Nephron (organoid): ENCODE data around the gene SFXN5.

Source experiments
- H3K27ac Mint-ChIP-seq, 3 experiments: 2 replicates each; pipeline ENCODE4 v1.8.0; 2020; ENCODE audit warnings: mixed read lengths in 3 of 3, mild to moderate bottlenecking in 2 of 3, moderate library complexity in 1 of 3
- H3K27me3 Mint-ChIP-seq: 2 replicates; pipeline ENCODE4 v1.8.0; 2021; ENCODE audit warnings: low read depth, mild to moderate bottlenecking, moderate library complexity, mixed read lengths
- H3K36me3 Mint-ChIP-seq: 2 replicates; pipeline ENCODE4 v1.8.0; 2020; ENCODE audit warnings: low read depth, mixed read lengths
- H3K4me1 Mint-ChIP-seq: 2 replicates; pipeline ENCODE4 v1.8.0; 2020; ENCODE audit warnings: mixed read lengths
- H3K4me3 Mint-ChIP-seq, 3 experiments: 2 replicates each; pipeline ENCODE4 v1.8.0; 2020; ENCODE audit warnings: mild to moderate bottlenecking in 3 of 3, mixed read lengths in 3 of 3, moderate library complexity in 2 of 3
- H3K9me3 Mint-ChIP-seq: 2 replicates; pipeline ENCODE4 v1.8.0; 2020; ENCODE audit warnings: mixed read lengths
- CTCF ChIP-seq, 3 experiments: fragments of 200-600 bp; sonication (generic); IDR thresholded peaks; one replicate each; pipeline ENCODE4 v1.5.0; 2021; ENCODE audit warnings: antibody characterized with exemption in 3 of 3; ENCODE audit not compliant: unreplicated experiment in 3 of 3

SFXN5 gene

GRCh38 chr2:72946466-72946865 is 125.0 kb downstream of the SFXN5 start:
- H3K36me3 Mint-ChIP-seq: peaks cover 4% of the 10 kb centered on the region
- no peak for TF ChIP-seq CTCF (IDR thresholded peaks at IDR 0.05; ENCODE audit: unreplicated experiment in 3 of 3)
- H3K27ac Mint-ChIP-seq: no peak overlapping the region
- no peak overlapping the region for H3K4me3 Mint-ChIP-seq
- no peaks in the 10 kb centered on the region for H3K4me1 Mint-ChIP-seq
- no peaks in the 10 kb centered on the region for H3K9me3 Mint-ChIP-seq
- H3K27me3 Mint-ChIP-seq: no peaks in the 10 kb centered on the region

DNA sequence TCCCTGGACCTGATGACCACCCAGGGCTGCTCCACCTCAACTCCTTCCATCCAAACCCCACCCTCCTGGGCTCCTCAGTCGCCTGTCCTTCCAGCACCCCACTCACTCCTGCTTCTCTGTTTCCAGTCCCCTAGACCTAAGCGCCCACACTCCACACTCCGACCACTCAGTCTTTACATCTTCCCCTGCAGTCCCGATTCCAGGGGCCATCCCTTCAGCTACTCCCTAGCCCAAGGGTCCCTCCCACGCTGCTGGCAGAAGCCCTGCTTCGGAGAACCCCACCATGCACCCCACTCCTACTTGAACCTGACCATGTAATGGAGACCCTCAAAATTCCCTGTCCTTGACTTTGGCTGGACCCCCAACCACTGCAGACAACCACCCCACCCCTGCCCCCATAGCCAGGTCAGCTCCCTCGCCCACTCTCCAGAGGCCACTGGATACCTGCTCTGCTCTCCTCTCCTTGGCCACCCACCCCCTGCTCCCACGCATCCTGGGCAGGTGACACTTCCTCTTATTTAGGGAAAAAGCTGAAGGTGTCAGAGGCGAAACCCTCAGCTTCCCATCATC is 126.0 kb downstream of the SFXN5 start:
- Mint-ChIP-seq H3K4me1 (no peaks in the 10 kb centered on the region), H3K27me3 (peaks cover under 1% of the 10 kb centered on the region), H3K4me3 (no peak overlapping the region), H3K27ac (no peak overlapping the region), H3K36me3 (peaks cover 4% of the 10 kb centered on the region), H3K9me3 (no peaks in the 10 kb centered on the region)
- no peak for TF ChIP-seq CTCF (IDR thresholded peaks at IDR 0.05; ENCODE audit: unreplicated experiment in 3 of 3)

DNA sequence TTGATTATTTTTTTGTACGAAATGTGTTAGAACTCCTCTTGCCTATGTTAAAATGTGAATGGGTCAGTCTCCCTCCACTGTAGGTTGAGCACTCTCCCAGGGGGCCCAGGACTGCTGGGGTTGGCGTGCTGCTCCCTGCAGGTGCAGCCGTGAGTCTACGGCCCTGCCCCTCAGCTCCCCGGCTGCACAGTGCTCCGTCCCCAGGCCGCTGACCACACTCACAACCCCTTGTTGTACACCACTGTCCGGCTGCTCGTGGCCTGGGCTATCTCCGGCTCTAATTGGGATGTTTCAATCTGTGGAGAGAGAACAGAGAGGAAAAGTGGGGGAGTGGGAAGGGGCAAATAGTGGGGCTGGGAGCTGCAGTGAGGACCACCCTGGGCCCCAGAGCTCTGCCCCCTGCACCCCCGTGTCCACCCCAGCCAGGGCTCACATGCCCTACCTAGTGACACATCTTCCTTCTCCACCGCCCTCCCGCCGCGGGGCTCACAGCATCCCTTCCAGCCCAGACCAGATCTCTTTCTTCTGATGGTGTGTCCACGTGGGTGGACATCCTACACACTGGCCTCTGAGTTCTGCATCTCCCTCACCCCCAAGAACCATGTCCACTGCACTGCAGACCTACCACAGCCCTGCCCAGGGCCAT is 126.6 kb downstream of the SFXN5 start:
- Mint-ChIP-seq H3K27ac (no peak overlapping the region), H3K4me3 (no peak overlapping the region), H3K9me3 (no peaks in the 10 kb centered on the region), H3K36me3 (peaks cover 4% of the 10 kb centered on the region), H3K4me1 (no peaks in the 10 kb centered on the region), H3K27me3 (peaks cover 5% of the 10 kb centered on the region)
- TF ChIP-seq CTCF (IDR thresholded peaks at IDR 0.05; ENCODE audit: unreplicated experiment in 3 of 3): no peak

DNA sequence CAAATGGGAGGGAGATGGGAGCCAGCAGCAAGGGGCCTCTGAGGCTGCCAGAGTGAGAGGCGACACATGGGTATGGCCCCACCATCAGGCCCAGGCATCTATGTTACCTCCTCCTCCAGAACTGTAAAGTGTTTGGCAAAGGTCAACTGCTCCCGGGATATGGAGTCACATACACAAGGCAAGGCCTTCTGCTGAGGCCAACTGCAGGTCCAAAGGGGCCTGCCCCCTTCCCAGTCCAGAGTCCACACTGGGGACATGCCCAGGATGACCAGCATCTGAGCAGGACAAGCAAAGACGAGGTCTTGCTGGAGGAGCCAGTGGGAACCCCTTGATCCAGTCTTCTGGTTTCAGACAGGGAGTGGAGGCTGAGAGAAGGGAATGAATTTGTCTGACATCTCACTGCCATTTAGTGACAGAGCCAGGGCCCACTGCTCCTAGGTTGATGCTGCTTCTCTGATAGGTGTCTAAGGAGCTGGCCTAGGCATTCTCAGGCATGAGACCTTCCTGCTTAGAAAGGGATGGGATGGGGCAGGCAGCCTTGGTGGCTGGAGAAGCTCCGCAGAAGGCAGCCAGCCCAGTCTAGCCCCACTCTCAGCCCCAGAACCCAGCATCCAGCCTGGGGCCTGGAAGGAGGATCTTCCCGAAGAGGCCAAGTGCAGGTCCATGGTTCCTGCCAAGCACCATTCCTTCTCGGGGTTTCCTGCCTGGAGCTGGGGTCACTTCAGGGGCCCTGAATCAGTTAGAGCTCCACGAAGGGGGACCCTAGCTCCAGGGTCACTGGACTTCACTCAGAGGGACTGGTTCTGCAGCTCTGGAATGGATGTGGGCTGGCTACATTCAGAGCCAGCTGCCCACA is 127.7 kb downstream of the SFXN5 start:
- H3K4me1 Mint-ChIP-seq: no peaks in the 10 kb centered on the region
- peaks cover 5% of the 10 kb centered on the region for H3K27me3 Mint-ChIP-seq
- H3K27ac Mint-ChIP-seq: no peak overlapping the region
- TF ChIP-seq CTCF (IDR thresholded peaks at IDR 0.05; ENCODE audit: unreplicated experiment in 3 of 3): no peak
- no peak overlapping the region for H3K4me3 Mint-ChIP-seq
- H3K9me3 Mint-ChIP-seq: no peaks in the 10 kb centered on the region
- H3K36me3 Mint-ChIP-seq: peaks cover 4% of the 10 kb centered on the region

DNA sequence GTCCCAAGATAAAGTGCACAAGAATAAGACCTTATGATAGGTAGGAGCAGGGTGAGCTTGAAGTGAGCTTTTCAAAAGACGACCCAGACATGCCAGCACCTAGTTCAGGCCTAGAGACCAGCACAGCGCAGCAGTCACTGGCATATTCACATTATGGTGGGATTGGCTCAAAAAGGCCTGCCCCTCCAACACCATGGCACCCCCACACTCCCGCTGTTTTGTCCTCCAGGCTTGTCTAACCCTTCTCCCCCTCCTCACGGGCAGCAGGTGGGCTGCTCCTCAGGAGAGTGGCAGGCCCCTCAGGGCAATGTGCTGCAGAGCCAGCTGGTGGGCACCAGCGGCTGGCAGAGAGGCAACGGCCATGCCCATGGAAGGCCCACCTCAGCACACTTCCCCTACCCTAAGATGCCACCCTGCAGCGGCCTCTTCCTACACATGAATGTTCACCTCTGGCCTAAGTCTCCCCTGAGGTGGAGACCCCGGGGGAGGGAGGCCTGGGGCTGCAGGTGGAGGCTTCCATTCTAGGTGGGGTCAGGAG is 128.6 kb downstream of the SFXN5 start:
- peaks cover 5% of the 10 kb centered on the region for H3K27me3 Mint-ChIP-seq
- no peaks in the 10 kb centered on the region for H3K4me1 Mint-ChIP-seq
- H3K9me3 Mint-ChIP-seq: no peaks in the 10 kb centered on the region
- H3K27ac Mint-ChIP-seq: no peak overlapping the region
- peaks cover 4% of the 10 kb centered on the region for H3K36me3 Mint-ChIP-seq
- no peak for TF ChIP-seq CTCF (IDR thresholded peaks at IDR 0.05; ENCODE audit: unreplicated experiment in 3 of 3)
- no peak overlapping the region for H3K4me3 Mint-ChIP-seq
